ENCODE measurements around the gene BCAS3. TPM values are rescaled to one million over a fixed set of nuclear protein-coding genes. Genes with fewer than 3 reads are reported as not detected.

Gene BCAS3
- total and polyA plus RNA-seq, 5 experiments from 2014 or later: 25.7 to 41.4 (median 32.8) TPM

DNA sequence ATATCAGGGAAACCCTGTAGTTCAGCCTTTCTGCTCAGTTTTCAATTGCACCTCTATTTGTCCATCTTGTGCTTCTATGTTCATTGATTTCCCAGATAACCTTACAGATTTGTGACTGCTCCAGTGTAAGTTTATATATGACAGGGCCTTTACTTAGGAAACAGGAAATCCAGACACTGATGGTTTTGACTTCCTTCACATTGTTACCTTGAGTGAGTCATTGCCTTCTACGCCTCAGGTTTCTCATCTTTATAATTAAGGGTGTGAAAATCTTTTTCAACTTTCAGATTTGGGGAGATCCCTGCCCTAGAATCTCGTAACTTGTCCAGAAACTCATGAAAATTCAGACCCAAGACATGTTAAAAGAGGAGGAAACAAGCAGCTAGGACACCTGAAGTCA, 379.6 kb downstream of the BCAS3 start:
- DNase-seq (no peak), ATAC-seq (no peak)
- H3K27ac Mint-ChIP-seq: no peak overlapping the region
- H3K27me3 Mint-ChIP-seq: no peaks in the 10 kb centered on the region
- H3K4me3 Mint-ChIP-seq: no peak overlapping the region
- H3K9me3 Mint-ChIP-seq: no peaks in the 10 kb centered on the region
- POLR2A ChIA-PET: no interaction called here
- peaks cover 3 to 10% (median 7%) of the 10 kb centered on the region in 4 donors for H3K4me1 Mint-ChIP-seq
- peaks cover 0 to 8% (median 7%) of the 10 kb centered on the region in 3 donors for H3K36me3 Mint-ChIP-seq

DNA sequence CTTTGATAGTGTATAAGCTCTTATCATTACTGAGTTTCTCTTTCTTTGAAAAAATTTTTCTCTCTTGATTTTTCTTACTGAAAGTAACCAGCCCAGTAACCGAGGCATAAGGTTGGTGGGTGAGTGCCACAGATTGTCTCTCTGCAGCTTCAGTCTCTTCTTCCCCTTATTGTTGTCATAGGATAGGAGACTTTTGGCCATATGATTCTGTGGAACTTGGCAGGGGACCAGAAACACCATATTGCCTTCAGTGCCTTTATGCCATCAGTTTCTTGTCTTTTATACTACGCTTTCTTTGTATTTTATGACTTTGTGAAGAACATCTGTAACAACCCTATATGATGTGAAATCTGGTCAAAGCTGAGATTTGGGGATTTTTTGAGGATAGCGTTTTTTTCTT, 380.4 kb downstream of the BCAS3 start:
- Mint-ChIP-seq H3K27ac (no peak overlapping the region), H3K9me3 (no peaks in the 10 kb centered on the region), H3K36me3 (peaks cover 0 to 10% (median 9%) of the 10 kb centered on the region in 3 donors), H3K27me3 (no peaks in the 10 kb centered on the region), H3K4me3 (no peak overlapping the region), H3K4me1 (peaks cover 3 to 10% (median 7%) of the 10 kb centered on the region in 4 donors)
- POLR2A ChIA-PET: no interaction called here
- ATAC-seq (no peak), DNase-seq (no peak)

DNA sequence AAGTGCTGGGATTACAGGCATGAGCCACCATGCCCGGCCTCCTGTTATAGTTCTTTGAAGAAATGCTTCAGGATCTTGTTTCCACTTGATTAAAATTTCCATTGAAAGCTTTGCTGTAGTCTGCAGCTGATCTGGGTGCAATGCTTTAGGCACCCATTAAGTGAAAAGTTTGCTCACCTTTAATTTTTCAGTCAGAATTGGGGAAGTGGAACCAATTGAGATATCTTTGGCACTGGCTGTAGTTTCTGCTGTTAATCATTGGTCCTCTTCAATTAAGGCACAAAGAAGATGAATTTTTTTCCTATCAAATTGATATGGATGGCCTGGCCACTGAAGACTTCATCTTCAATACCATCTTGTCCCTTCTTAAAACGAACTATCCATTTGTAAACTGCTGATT, 385.9 kb downstream of the BCAS3 start:
- H3K4me1 Mint-ChIP-seq: peaks cover 0 to 10% (median 3%) of the 10 kb centered on the region in 4 donors
- H3K27ac Mint-ChIP-seq: no peak overlapping the region
- H3K27me3 Mint-ChIP-seq: no peaks in the 10 kb centered on the region
- POLR2A ChIA-PET: no interaction called here
- H3K4me3 Mint-ChIP-seq: no peak overlapping the region
- DNase-seq (no peak), ATAC-seq (no peak)
- peaks cover 8 to 19% (median 15%) of the 10 kb centered on the region in 3 donors for H3K36me3 Mint-ChIP-seq
- H3K9me3 Mint-ChIP-seq: peaks cover 0 to 3% (median 0%) of the 10 kb centered on the region in 9 donors

DNA sequence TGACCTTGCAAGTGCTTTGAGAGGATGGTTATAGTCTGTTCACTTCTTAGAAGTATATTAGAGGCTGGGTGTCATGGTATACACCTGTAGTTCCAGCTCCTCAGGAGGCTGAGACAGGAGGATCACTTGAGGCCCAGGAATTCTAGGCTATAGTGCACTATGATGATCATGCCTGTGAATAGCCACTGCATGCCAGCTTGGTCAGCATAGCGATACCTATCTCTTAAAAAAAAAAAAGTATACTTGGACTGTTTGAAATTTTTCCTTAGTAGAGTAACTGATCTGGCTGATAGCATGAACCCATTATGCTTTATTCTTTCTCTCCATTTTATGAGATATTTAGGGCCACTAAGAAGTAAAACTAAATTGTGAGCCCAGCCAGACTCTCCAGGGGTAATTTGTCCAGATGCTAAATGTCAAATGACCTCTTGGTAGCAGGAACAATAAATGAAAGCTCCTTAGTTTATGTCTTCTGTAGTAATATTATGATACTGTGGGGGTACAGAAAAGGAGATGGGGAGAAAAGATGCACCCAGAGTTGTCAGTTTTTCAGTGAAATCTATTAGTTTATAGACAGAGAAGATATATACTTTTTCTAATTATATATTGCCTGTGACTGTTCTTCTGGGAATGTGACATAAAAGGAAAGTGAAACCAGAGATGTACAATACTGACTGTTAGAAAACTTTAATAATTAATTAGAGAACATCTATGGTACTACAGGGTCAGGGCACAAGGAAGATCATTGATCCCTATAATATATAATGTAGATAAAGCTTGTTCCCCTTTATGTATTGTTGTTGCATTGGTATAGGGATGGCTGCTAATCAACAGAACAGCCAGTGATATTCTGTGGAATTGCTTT, 386.7 kb downstream of the BCAS3 start:
- H3K4me3 Mint-ChIP-seq: no peak overlapping the region
- H3K36me3 Mint-ChIP-seq: peaks cover 13 to 23% (median 16%) of the 10 kb centered on the region in 3 donors
- POLR2A ChIA-PET: no interaction called here
- peaks cover 0 to 10% (median 4%) of the 10 kb centered on the region in 4 donors for H3K4me1 Mint-ChIP-seq
- DNase-seq: no peak
- H3K27me3 Mint-ChIP-seq: no peaks in the 10 kb centered on the region
- no peak overlapping the region for H3K27ac Mint-ChIP-seq
- peaks cover 0 to 11% (median 0%) of the 10 kb centered on the region in 9 donors for H3K9me3 Mint-ChIP-seq
- ATAC-seq: no peak

DNA sequence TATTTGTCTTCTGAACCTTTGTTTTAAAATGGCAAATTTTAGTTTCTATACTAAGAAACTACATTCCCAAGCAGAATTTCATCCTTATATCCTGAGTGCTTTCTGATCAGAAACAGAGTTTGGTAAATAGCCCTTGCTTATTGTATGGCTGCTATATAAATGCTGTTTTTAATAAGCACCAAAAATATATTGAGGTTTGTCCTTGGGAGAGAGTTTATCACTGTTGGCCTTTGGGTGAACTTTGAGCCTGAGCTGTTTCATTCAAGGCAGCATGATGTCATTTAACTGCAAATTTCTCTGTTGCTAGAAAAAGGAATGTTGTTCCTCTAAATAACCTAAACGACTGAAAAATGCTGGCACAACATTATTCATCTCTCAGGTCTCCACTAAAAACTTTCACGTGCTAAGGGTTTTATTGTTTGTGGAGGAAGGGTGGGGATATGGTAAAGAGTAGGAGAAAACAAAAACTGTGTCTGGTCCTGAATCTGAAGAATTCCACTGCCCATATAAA, 387.7 kb downstream of the BCAS3 start:
- Mint-ChIP-seq H3K27me3 (no peaks in the 10 kb centered on the region), H3K27ac (no peak overlapping the region), H3K9me3 (peaks cover 0 to 13% (median 0%) of the 10 kb centered on the region in 9 donors), H3K4me3 (no peak overlapping the region), H3K36me3 (peaks cover 13 to 23% (median 13%) of the 10 kb centered on the region in 3 donors), H3K4me1 (peaks cover 0 to 10% (median 2%) of the 10 kb centered on the region in 4 donors)
- POLR2A ChIA-PET: no interaction called here
- DNase-seq (no peak), ATAC-seq (no peak)

DNA sequence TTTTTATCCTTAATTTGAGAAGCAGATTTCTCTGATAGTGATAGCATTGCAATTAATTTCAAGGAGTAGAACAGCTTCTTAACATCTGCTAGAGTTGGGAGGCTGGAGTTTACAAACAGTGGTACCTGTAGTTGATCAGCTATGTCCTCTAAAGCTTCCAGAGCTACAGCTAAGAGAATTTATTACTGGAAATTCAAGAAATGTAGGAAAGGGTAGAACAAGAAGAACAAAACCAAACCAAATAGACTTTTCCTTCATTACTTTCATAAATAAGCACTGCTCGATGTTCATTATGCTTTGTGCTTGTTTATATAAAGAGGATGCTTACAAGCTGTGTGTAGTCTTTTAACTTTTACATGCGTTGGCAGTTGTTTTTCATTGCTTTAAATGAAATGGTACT, 388.4 kb downstream of the BCAS3 start:
- POLR2A ChIA-PET: no interaction called here
- no peaks in the 10 kb centered on the region for H3K27me3 Mint-ChIP-seq
- H3K27ac Mint-ChIP-seq: no peak overlapping the region
- H3K4me1 Mint-ChIP-seq: peaks cover 0 to 10% (median 2%) of the 10 kb centered on the region in 4 donors
- H3K4me3 Mint-ChIP-seq: no peak overlapping the region
- H3K36me3 Mint-ChIP-seq: peaks cover 13 to 23% (median 13%) of the 10 kb centered on the region in 3 donors
- DNase-seq (no peak), ATAC-seq (no peak)
- peaks cover 0 to 13% (median 0%) of the 10 kb centered on the region in 9 donors for H3K9me3 Mint-ChIP-seq

DNA sequence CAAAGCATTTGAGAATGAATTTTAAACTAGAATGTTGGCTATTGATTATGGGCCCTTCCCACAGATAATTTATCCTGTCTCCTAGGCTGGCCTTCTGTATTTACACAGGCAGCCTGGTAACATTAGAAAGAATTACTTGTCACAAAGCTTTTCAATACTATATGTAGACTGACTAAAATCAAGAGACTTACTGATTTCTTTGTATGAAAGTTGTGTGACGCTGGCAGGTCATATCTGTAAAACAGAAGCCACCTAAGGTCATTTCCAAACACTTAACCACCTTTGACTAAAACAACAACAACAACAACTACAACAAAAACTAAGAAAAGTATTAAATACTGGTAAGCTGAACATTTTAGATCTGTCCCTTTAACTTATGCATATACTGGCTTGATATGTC, 393.0 kb downstream of the BCAS3 start:
- no peaks in the 10 kb centered on the region for H3K27me3 Mint-ChIP-seq
- H3K4me3 Mint-ChIP-seq: no peak overlapping the region
- H3K4me1 Mint-ChIP-seq: peaks cover 0 to 4% (median 0%) of the 10 kb centered on the region in 4 donors
- POLR2A ChIA-PET: no interaction called here
- H3K9me3 Mint-ChIP-seq: peaks cover 0 to 13% (median 0%) of the 10 kb centered on the region in 9 donors
- peaks cover 6 to 9% (median 8%) of the 10 kb centered on the region in 3 donors for H3K36me3 Mint-ChIP-seq
- no peak for ATAC-seq
- DNase-seq: no peak
- H3K27ac Mint-ChIP-seq: no peak overlapping the region

DNA sequence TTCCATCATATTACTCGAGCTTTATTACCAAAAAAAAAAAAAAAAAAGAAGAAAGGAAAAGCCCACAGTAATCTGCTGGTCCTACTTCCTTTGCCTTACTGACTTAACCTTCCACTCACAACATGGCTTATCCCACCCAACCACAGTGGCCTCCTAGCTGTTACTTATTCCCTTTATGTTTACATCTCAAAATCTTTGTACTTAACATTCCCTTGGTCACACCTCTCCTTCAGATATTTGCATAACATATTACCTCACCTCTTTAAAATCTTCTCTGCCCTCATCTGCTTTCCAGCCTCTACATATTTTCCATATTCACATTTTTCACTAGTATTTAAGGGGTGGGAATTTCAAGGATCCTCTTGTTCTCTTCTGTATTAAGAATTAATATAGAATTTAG, 395.0 kb downstream of the BCAS3 start:
- no peaks in the 10 kb centered on the region for H3K27me3 Mint-ChIP-seq
- ATAC-seq (no peak), DNase-seq (no peak)
- H3K36me3 Mint-ChIP-seq: peaks cover 8 to 21% (median 14%) of the 10 kb centered on the region in 3 donors
- POLR2A ChIA-PET: no interaction called here
- H3K4me1 Mint-ChIP-seq: peaks cover 0 to 4% (median 0%) of the 10 kb centered on the region in 4 donors
- H3K9me3 Mint-ChIP-seq: peaks cover 0 to 13% (median 0%) of the 10 kb centered on the region in 9 donors
- no peak overlapping the region for H3K27ac Mint-ChIP-seq
- no peak overlapping the region for H3K4me3 Mint-ChIP-seq

DNA sequence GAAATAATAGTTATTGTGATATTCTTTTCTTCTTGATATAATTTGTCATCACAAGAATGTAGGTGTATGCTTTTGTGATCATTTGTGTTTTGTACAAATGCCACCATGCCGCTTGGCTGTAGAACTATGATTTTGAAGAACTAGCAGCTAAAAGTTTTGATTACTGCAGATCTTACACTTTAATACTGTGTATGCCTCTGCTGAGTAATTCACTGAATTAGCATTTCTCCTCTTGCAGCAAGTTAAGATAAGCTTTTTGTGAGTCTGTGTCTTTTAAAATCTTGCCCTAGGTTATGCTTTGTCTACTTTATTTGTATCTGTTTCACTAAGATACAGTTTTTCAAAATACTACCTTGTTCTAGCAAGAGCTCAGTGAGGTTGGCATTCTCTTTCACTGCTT, 395.5 kb downstream of the BCAS3 start:
- Mint-ChIP-seq H3K27ac (no peak overlapping the region), H3K4me3 (no peak overlapping the region), H3K9me3 (peaks cover 0 to 13% (median 0%) of the 10 kb centered on the region in 9 donors), H3K27me3 (no peaks in the 10 kb centered on the region), H3K4me1 (peaks cover 0 to 4% (median 0%) of the 10 kb centered on the region in 4 donors), H3K36me3 (peaks cover 8 to 24% (median 14%) of the 10 kb centered on the region in 3 donors)
- DNase-seq (no peak), ATAC-seq (no peak)
- POLR2A ChIA-PET: no interaction called here

DNA sequence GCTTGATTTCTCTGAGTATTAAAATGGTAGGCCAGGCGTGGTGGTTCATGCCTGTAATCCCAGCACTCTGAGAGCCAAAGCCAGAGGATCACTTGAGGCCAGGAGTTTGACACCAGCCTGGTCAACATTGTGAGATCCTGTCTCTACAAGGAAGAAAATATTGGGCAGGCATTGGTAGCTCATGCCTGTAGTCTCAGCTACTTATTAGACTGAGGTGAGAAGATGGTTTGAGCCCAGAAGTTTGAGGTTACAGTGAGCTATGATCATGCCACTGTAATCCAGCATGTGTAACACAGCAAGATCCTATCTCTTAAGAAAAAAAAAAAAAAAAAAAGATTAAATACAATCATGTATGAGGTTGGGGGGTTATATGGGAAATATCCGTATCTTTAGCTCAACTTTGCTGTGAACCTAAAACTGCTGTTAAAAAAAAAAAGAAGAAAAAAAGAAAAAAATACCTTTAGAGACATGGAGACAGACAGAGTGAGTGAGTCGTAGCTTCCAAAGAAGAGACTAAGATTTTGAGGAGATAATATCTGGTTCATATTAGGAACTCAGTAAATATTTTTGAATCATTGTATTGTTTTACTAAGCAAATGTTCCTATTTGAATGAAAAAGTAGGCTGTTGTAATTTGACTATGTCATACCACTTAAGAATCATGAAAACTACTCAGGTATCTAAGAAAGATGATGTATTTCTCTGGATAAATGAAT, 396.3 kb downstream of the BCAS3 start:
- POLR2A ChIA-PET: no interaction called here
- peaks cover 0 to 5% (median 0%) of the 10 kb centered on the region in 9 donors for H3K9me3 Mint-ChIP-seq
- H3K36me3 Mint-ChIP-seq: peaks cover 4 to 23% (median 17%) of the 10 kb centered on the region in 3 donors
- H3K27ac Mint-ChIP-seq: peak overlapping the region in 1 of 10 donors; percentile 60
- H3K27me3 Mint-ChIP-seq: no peaks in the 10 kb centered on the region
- DNase-seq (no peak), ATAC-seq (no peak)
- H3K4me1 Mint-ChIP-seq: peaks cover 0 to 4% (median 0%) of the 10 kb centered on the region in 4 donors
- H3K4me3 Mint-ChIP-seq: no peak overlapping the region

DNA sequence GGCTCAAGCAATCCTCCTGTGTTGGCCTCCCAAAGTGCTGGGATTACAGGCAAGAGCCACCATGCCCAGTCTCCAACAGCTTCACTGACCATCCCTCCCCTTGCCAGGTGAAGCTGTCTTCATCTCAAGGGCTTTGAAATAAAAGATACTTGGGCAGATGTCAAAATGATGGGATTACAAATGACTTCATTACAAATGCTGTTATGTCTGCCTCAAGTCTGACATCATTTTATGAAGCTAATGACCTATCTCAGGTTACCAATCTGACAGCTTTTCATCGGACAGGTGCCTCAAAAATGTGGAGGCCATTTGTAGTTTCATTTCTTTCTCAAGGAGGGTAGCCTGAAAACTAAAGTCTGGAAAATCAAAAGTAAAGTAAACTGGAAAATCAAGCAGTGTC, 398.3 kb downstream of the BCAS3 start:
- no peak overlapping the region for H3K4me3 Mint-ChIP-seq
- ATAC-seq: no peak

DNA sequence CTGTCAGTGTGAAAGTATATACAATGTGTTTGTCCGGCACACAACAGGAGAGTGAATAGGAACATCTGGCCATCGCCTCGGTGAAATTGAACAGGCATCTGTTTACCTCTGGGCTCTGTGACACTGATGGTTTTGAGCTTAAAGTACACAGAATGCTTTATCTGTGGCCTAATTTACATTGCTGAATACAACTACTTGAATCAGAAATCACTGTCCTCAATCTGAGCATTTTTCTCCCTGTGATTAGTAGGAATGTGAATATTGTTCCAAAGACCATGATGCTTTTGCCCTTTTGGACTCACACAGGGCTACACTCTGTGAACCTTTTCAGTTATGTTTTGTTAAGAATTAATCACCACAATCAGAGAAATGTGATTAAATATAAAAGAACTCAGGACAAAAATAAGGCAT, 399.0 kb downstream of the BCAS3 start:
- no peaks in the 10 kb centered on the region for H3K9me3 Mint-ChIP-seq
- no peak for DNase-seq
- H3K27ac Mint-ChIP-seq: no peak overlapping the region
- H3K4me3 Mint-ChIP-seq: no peak overlapping the region
- POLR2A ChIA-PET: no interaction called here
- H3K27me3 Mint-ChIP-seq: no peaks in the 10 kb centered on the region
- H3K36me3 Mint-ChIP-seq: peaks cover 0 to 29% (median 26%) of the 10 kb centered on the region in 3 donors
- ATAC-seq: no peak
- peaks cover 0 to 2% (median 0%) of the 10 kb centered on the region in 4 donors for H3K4me1 Mint-ChIP-seq

More for the DNA sequence above, 398.3 kb downstream of the BCAS3 start:
- no peak for DNase-seq
- H3K27ac Mint-ChIP-seq: no peak overlapping the region
- H3K36me3 Mint-ChIP-seq: peaks cover 0 to 29% (median 23%) of the 10 kb centered on the region in 3 donors
- peaks cover 0 to 2% (median 0%) of the 10 kb centered on the region in 4 donors for H3K4me1 Mint-ChIP-seq
- no peaks in the 10 kb centered on the region for H3K27me3 Mint-ChIP-seq
- no peaks in the 10 kb centered on the region for H3K9me3 Mint-ChIP-seq
- POLR2A ChIA-PET: interaction anchor here (0.5 kb wide), 1 partner anchor 535 kb away, joined by 3 read pairs; no protein-coding TSS in a partner anchor

DNA sequence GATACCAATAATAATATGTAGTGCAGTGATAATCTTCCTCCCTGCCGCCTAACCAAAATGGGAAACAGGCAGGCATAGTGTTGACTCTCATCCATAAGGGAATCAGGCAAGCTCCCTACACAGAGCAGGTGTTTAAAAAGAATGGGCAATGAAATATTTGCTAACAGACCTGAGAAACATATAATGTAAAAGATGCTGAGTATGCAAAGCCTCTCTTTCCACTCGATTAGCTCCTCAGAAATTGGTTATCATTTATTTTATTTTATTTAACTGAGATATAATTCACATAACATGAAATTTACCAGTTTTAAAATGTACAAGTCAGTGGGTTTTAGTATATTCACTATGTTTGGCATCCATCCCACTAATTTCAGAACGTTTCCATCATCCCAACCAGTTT, 404.3 kb downstream of the BCAS3 start:
- POLR2A ChIA-PET: no interaction called here
- Mint-ChIP-seq H3K4me3 (no peak overlapping the region), H3K4me1 (peaks cover 0 to 2% (median 0%) of the 10 kb centered on the region in 4 donors), H3K9me3 (no peaks in the 10 kb centered on the region), H3K27ac (no peak overlapping the region), H3K27me3 (no peaks in the 10 kb centered on the region), H3K36me3 (peaks cover 0 to 29% (median 28%) of the 10 kb centered on the region in 3 donors)
- no peak for ATAC-seq
- no peak for DNase-seq

Data from naive thymus-derived CD8-positive, alpha-beta T cell (primary cell).